AG09309 (cell line): ENCODE data around the gene TBC1D26.
"Not testable (repeated sequence)": the region's sequence is repeated elsewhere in the genome, so short reads cannot be mapped to it uniquely, and the experiment has no call there.

Source experiments
- DNase-seq: peaks from one replicate; pipeline ENCODE4 v3.0.0-alpha.2; 2010; ENCODE audit warnings: low read depth
- H3K4me3 ChIP-seq: 2 replicates; pipeline ENCODE4 v1.5.1; 2011; ENCODE audit warnings: mild to moderate bottlenecking, low read depth, low read length, moderate library complexity; ENCODE audit not compliant: control insufficient read depth
- TF ChIP-seq, protein P1 (sequence below): IDR thresholded peaks from 2 replicates; pipeline ENCODE4 v1.5.1; 2011; ENCODE audit warnings: mild to moderate bottlenecking, low read depth, low read length, inconsistent platforms; ENCODE audit not compliant: insufficient read depth, control insufficient read depth; ENCODE audit errors: missing control alignments

The TBC1D26 gene

DNA sequence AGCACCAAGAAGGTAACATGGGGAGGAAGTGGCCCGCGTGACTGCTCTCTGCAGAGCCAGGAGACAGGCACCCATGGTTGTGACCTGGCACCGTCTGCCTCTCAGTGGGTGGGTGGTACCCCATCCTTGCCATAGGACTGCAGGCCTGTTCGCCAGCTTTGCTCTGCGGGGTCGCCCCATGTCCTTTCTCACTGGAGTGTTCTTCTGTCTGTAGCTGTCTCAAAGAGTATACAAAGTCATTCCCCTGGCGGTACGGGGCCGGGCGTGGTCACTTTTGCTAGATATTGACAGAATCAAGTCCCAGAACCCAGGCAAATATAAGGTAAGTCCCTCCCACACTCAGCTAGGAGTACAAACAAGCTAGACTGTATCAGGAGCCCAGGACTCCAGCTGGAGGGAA is 6.0 kb downstream of the TBC1D26 start:
- no peak overlapping the region for H3K4me3 ChIP-seq
- DNase-seq = no peak
- TF ChIP-seq, protein P1, sequence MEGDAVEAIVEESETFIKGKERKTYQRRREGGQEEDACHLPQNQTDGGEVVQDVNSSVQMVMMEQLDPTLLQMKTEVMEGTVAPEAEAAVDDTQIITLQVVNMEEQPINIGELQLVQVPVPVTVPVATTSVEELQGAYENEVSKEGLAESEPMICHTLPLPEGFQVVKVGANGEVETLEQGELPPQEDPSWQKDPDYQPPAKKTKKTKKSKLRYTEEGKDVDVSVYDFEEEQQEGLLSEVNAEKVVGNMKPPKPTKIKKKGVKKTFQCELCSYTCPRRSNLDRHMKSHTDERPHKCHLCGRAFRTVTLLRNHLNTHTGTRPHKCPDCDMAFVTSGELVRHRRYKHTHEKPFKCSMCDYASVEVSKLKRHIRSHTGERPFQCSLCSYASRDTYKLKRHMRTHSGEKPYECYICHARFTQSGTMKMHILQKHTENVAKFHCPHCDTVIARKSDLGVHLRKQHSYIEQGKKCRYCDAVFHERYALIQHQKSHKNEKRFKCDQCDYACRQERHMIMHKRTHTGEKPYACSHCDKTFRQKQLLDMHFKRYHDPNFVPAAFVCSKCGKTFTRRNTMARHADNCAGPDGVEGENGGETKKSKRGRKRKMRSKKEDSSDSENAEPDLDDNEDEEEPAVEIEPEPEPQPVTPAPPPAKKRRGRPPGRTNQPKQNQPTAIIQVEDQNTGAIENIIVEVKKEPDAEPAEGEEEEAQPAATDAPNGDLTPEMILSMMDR = no peak

DNA sequence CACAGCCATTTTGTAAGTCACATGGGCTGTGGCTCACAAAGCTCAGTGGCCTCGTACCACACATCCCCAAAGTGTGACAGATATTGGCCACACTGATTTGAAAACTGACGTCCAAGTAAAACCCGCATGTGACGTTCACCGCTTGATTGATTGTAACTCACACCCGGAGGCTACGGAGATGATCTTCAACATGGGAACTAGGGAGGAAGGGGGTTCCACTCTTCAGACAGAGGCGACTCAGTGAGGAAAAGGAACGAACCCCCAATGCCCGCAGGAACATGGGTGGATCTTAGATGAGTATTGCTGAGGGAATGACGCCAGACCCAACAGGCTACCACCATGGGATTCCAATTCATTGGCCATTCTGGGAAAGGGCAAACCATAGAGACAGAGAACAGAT is 7.2 kb downstream of the TBC1D26 start:
- not testable (repeated sequence) for DNase-seq

DNA sequence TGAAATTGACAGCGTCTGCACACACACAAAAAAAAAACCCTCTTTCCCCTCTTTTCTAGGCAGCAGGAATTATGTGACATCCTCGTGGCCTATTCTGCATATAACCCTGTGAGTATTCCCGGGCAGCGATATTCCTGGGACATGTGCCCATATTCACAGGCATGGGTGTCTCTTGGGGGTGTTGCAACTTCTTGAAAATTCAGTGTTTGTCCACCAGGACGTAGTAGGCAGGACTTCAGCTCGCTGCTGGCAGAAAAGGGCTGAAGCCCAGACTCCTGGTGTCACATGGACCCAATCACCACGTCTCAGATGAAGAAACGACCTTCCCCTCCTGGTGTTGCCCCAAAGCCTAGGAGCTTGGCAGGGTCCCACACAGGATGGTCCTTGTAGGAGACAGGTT is 8.0 kb downstream of the TBC1D26 start:
- H3K4me3 ChIP-seq, DNase-seq: not testable (repeated sequence)

More for the DNA sequence above, 7.2 kb downstream of the TBC1D26 start:
- not testable (repeated sequence) for H3K4me3 ChIP-seq

DNA sequence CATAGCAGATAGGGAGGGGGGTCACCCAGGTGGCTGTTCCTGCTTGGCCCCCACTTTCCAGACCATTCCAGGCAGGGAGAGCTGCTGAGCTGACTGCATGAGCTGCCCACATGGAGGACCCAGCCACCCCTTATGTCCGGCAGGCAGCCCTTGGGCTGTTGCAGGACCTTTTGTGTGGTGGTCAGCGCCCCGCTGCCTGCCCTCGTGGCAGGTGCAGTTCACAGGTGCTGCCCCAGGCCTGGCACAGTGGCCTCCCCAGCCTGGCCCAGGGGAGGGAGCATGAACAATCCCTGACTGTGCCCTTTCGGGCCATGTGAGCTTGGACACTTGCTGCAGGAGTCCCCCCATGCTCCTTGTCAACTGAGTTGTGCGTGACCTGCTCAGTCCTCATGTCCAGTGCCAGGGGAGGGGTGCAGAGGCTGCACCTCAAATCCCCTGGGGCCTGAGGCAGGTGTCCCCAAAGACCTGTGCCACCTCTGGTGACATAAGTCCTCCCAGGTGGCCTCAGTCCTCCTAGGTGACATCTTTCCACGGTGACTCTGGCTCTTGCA is 8.6 kb downstream of the TBC1D26 start:
- TF ChIP-seq, protein P1 = no peak
- H3K4me3 ChIP-seq = no peak overlapping the region
- no peak for DNase-seq

DNA sequence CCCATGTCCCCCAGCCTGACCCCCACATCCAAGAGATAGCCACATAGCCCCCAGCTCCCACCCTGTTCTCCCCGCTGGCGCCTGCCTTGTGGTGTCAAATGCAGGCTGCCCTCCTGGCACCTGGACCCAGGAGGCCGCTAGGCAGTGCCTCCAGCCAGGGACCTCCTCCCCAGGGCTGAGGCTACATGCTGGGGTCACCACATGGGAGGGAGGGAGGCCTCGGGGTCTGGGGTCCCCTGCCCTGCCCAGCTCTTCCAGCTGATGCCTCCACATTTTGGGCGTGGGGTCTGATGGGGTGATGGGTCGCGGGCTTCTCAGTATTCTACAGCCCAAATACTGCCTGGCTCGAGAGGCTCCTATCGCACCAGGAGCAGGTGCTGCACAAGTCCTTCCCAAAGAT is 9.5 kb downstream of the TBC1D26 start:
- no peak for DNase-seq
- TF ChIP-seq, protein P1 = no peak
- H3K4me3 ChIP-seq = no peak overlapping the region

DNA sequence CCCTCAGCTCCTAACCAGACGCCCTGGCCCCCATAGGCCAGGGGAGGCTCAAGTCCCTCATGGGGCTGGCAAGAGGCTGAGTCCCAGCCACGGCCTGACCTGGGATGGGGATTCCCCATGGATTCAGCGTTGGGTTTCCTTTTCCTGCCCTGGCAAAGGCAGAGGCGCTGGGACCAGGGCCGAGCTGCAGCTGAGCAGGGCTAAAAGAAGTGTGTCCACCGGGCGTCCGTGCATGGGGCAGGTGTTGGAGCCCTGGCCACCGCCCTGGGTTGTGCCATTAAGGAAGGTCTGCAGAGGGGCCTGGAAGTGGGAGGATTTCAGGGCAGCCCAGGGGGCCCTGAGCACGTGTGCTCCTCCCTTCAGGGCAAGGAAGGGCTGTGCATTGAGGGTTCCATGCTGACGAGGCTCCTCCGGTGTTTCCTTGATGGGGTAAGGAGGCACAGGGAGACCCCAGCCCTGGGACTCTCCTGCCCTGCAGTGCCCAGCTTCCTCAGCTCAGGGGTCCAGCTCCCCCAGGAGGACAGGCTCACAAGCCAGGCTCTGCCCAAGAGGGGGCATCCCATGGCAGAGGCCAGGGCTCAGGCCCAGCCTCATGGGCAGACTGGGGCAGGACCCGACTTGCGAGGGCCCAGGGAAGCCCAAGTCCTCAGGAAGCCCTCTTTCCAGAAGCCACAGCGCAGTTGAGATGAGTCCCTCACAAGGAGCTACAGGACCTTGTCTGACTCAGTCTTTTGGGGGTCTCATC is 10.1 kb downstream of the TBC1D26 start:
- DNase-seq = no peak
- no peak overlapping the region for H3K4me3 ChIP-seq
- TF ChIP-seq, protein P1 = no peak

DNA sequence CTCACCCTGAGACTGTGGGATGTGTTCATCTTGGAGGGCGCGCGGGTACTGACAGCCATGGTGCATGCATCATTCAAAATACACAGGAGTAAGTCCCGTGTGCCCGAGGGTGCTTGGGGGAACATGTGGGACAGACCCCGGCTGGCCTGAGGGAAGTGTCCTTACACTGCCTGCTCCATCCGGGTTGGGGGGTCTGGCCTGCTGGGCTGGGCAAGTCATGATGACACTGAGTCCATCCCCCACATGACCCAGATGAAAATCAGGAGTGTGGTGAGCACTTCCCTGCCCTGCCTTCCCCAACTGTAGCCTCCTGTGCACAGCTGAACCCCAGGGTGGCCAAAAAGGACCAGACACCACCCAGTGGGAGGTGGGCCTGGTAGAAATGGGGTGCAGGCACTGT is 10.8 kb downstream of the TBC1D26 start:
- TF ChIP-seq, protein P1 = no peak
- H3K4me3 ChIP-seq = no peak overlapping the region
- DNase-seq = no peak
